Amygdala (tissue), 56 donors: Measurements from ENCODE around the gene CD200.
"Not testable (repeated sequence)": the region's sequence is repeated elsewhere in the genome, so short reads cannot be mapped to it uniquely, and the experiment has no call there.

Experiments
- DNase-seq, 56 donors: peaks; one replicate each; lab custom pipeline; 2025; lab: John Stamatoyannopoulos, UW

CD200 gene

GRCh38 chr3:112354642-112355306, 21.8 kb downstream of the CD200 start:
- DNase-seq, result no peak

GRCh38 chr3:112355307-112355687, 22.3 kb downstream of the CD200 start:
- DNase-seq, result no peak

GRCh38 chr3:112357930-112358780, 25.2 kb downstream of the CD200 start:
- no peak for DNase-seq

GRCh38 chr3:112360561-112360960, 27.6 kb downstream of the CD200 start:
- DNase-seq, result no peak

GRCh38 chr3:112362221-112362620, 29.3 kb downstream of the CD200 start:
- DNase-seq, result no peak

GRCh38 chr3:112364291-112364690, 31.3 kb downstream of the CD200 start:
- no peak for DNase-seq

- no peak for DNase-seq
Measured at GRCh38 chr3:112365035-112365434, 32.1 kb downstream of the CD200 start.

- no peak for DNase-seq
Measured at GRCh38 chr3:112365636-112366035, 32.7 kb downstream of the CD200 start.

- DNase-seq, result no peak
Measured at GRCh38 chr3:112366522-112366921, 33.6 kb downstream of the CD200 start.

GRCh38 chr3:112371569-112371968, 38.6 kb downstream of the CD200 start:
- no peak for DNase-seq

GRCh38 chr3:112372396-112372795, 39.4 kb downstream of the CD200 start:
- no peak for DNase-seq

GRCh38 chr3:112373476-112373875, 40.5 kb downstream of the CD200 start:
- DNase-seq, result no peak

- DNase-seq, result no peak
Measured at GRCh38 chr3:112373924-112374323, 41.0 kb downstream of the CD200 start.

GRCh38 chr3:112374333-112374734, 41.4 kb downstream of the CD200 start:
- no peak for DNase-seq

GRCh38 chr3:112375117-112375516, 42.2 kb downstream of the CD200 start:
- no peak for DNase-seq

- DNase-seq, result no peak
Measured at GRCh38 chr3:112376241-112376911, 43.4 kb downstream of the CD200 start.

- DNase-seq, result no peak
Measured at GRCh38 chr3:112376992-112377391, 44.0 kb downstream of the CD200 start.

- DNase-seq, result no peak
Measured at GRCh38 chr3:112377568-112378071, 44.7 kb downstream of the CD200 start.

- not testable (repeated sequence) for DNase-seq
Measured at GRCh38 chr3:112378347-112378746, 45.4 kb downstream of the CD200 start.

GRCh38 chr3:112379020-112379690, 46.2 kb downstream of the CD200 start:
- DNase-seq, result peak in 1 of 56 donors; percentile 4
